GM19328 (cell line): ENCODE data around the gene EFCAB7.

Experiments used
- ATAC-seq: cut with Tn5 transposase; IDR thresholded peaks from one replicate; pipeline ENCODE4 v1.9.1; 2021; ENCODE audit warnings: mild to moderate bottlenecking, moderate library complexity; ENCODE audit not compliant: unreplicated experiment

The EFCAB7 gene, protein sequence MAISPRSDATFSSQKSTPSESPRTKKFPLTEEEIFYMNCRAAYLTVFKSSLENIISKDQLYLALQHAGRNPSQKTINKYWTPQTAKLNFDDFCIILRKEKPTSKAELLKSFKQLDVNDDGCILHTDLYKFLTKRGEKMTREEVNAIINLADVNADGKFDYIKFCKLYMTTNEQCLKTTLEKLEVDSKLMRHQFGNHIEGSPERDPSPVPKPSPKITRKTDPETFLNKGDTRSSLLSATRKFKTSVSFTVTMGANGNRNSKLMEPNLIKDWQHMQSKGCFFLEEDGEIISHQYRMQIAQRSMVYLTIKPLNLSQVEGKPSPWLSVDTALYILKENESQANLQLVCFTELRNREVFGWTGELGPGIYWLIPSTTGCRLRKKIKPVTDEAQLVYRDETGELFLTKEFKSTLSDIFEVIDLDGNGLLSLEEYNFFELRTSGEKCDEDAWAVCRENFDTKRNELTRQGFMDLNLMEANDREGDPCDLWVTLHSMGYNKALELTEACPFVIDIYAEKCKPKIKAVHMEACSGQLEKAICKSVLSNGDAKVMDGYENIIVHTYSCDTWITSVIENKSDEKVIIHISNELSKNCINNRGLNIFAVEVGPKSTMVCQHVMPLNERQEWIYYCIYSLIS

DNA sequence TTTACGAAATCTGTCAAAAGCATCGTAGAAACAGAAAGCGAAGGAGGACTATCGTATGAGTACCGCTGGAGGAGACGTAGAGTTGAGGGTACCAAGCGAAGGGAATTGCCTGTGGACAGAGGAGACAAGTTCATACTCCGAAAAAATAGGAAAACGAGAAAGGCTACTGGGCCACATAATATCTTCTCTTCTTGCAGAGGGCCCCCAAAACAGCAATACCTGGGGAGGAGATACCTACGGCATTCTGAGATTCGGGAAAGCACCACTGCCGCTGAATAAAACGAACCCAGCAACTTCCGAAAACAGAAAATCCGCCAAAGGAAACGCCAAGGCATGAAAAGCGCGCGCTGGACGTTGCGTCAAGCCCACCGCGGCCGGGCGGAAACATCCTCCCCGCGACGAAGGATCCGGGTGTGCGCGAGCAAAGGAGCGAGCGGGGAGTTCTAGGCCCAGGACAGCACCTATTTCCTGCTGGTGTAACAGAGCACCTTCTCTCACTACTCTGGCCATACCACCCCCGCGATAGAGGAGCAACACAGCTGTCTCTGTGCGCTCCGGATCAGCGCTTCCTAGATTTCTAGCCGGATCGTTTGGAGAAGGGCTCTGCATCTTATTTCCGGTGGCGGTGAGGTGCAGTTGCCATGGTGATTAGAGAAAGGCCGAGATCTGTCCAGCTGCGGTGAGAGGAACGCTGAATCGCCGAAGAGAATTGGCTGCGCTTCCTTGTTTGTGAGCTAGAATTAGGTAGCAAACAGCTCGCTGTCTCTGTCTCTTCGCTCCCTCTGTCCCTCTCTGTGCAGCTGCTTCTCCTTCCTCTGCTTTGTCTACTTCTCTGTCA lies at the start of gene EFCAB7, which contains the start of gene ITGB3BP:
Gene EFCAB7, plus strand, starts transcription at position 635 of the 838 bp plus-strand sequence. CDS start 2,048 bp downstream, outside the sequence.
Gene ITGB3BP, minus strand, starts transcription at position 335 of the 838 bp plus-strand sequence. Its CDS starts 92 bp downstream, at position 243.
- ATAC-seq = peak; percentile 84

DNA sequence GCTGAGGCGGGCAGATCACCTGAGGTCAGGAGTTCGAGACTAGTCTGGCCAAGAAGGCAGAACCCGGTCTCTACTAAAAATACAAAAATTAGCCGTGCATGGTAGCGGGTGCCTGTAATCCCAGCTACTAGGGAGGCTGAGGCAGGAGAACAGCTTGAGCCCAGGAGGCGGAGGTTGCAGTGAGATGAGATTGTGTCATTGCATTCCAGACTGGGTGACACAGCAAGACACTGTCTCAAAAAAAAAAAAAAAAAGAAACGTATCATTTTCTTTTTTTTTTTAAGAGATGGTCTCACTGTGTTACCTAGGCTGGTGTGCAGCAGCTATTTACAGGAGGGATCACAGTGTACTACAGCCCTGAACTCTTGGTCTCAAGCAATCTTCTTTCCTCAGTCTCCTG lies 47.6 kb upstream of the EFCAB7 start:
- ATAC-seq = no peak

DNA sequence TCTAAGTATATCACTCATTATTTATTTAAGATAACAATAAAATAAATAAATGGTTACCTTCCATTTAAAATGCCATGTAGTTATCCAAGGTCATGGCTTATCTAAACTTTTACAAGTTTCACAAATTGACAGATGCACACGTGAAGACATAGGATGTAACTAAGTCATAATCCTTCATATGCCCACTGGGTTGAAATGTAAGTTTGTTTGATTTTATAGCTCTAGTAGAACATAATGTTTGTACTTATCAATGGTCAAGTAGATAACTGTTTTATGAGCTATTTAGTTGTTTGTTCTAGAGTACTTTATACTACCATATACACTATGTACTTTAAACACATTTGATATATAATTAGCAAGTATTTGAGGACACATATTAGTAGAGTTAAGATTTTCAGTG lies 43.3 kb upstream of the EFCAB7 start:
- ATAC-seq = no peak

DNA sequence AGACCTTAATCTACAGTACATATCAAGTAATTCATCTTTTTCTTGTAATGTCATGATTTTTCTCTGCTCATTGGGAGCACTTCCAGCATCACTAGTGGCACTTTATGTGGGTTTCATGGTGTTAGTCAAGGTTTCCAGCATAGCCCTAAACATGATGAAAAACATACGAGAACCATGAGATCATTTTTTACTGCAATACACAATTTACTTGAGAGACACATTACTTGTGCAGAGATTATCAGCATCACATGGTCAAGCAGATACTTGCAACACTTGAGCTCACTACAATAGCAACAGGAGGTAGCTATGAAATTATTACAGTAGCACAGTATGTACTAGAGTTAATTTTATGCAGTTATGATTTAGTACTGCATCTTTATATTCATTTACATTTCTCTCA lies 36.7 kb upstream of the EFCAB7 start:
- no peak for ATAC-seq

DNA sequence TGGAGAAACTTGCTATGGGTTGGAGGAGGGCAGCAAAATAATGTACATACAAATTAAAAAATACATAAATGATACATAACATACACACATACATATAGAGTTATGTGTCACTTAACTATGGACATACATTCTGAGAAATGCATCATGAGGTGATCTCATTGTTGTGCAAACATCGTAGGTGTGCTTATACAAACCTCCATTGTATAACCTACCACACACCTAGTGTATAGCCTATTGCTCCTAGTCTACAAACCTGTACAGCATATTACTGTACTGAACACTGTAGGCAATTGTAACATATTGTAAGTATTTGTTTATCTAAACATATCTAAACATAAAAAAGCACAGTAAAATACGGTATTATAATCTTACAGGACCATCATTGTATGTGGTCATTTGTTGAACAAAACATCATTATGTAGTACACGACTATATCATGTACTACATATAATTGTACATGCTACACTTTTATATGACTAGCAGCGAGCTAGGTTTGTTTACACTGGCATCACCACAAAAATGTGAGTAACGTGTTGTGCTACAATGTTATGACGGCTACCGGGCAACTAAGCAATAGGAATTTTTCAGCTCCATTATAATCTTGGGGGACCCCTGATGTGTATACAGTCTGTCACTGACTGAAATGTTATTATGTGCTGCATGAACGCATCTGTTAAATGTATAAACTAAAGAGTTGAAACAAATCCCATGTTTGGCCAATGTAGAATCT lies 35.8 kb upstream of the EFCAB7 start:
- no peak for ATAC-seq

DNA sequence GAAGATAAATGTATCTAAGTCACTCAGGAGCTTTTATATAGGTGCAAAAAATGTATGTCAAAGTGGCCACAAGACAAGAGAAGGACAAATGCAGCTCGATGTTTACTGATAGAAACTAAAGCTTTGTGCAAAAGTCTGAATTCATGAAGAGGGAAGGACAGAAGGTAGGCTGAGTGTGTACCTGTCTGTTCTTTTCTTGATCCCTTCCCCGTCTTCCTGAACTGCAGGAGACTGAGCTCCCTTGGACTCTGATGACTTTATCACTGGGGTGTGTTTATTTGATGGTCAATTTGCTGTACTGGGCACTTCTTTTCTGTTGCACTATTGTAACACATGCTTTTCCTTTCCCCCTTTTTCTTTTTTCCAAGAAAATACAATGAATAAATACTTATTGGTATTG lies 25.7 kb upstream of the EFCAB7 start:
- ATAC-seq = no peak

DNA sequence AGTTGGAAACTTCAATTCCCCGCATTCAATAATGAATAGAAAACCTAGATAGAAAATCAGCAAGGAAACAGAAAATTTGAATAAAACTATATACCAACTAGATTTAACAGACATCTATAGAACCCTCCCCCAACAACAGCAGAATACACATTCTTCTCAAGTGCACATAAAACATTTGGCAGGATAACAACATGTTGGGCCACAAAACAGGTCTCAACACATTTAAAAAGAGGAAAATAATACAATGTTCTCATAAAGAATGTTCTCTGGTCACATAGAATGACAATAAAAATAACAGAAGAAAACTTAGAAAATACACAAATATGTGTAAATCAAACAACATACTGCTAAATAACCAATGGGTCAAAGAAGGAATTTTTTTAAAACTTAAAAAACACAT lies 25.2 kb upstream of the EFCAB7 start:
- ATAC-seq = no peak

DNA sequence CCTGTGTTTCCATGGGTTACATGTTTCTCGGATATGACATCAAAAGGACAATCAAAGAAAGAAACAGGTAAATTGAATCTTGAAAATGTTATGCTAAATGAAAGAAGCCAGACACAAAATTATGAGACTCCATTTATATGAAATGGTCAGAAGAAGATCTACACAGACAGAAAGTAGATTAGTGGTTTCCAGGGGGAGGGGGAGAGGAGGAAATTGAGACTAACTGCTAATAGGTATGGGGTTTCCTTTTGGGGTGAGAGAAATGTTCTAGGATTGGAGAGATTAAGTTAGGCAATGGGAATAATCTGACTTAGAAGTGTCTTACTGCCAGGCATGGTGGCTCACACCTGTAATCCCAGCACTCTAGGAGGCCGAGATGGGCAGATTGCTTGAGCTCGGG lies 22.1 kb upstream of the EFCAB7 start:
- no peak for ATAC-seq

DNA sequence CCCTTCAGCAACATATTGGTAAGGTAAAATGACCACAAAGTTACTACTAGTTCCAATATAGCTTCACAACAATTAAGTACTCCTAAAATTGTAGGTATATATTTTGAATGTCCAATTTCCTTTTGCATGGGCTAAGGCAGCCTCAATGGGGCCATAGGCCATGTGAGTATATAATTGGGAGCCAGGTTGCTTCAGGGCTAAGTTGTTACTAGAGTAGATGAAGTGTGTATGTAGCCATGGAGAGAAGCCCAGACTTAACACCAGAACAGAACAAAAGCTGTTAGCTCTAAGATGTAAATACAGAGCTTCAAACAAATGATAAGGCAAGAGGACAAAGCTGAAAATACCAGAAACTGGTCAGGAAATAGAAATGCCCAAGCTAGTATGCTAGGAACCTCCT lies 16.5 kb upstream of the EFCAB7 start:
- no peak for ATAC-seq

DNA sequence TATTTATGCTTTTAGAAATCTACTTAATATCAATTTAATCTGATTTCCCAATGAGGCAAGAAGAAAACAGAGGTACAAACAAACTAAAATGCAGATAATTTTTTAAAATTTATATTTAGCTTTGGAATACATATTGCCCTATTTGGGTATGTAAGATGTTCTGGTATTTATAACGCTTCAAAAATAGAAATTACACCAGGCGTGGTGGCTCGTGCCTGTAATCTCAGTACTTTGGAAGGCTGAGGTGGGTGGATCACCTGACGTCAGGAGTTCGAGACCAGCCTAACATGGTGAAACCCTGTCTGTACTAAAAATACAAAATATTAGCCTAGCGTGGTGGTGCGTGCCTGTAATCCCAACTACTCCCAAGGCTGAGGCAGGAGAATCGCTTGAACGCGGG lies 13.6 kb upstream of the EFCAB7 start:
- ATAC-seq = no peak

DNA sequence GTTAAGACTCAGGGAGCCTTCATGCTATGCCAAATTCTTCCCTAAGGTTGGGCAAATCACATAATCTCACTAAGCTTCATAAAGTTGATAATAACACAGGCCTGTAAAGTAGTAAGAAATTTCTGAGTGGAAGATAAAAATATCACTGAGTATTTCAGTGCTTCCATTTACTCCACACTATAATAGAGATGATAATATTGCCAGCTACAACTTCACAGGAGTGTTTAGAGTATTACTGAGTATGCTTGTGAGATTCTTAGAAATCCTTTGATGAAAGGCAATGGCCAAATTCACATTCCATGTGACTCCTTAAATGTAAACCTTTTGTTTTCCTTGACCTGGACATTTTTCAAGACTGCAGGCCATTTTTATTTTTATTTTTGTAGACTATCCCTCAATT lies 10.7 kb upstream of the EFCAB7 start:
- ATAC-seq = no peak

DNA sequence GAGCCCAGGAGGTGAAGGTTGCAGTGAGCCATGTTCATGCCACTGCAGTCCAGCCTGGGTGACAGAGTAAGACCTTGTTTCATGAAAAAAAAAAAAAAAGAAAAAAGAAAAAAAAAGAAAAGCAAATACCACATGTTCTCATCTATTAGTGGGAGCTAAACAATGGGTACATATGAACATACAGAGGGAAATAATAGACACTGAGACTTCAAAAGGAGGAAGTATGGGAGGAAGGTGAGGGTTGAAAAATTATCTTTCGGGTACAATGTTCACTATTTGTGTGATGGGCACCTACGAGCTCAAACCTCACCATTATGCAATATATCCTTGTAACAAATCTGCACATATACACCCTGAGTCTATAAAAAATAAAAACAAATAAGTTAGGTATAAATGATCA lies 6.7 kb upstream of the EFCAB7 start:
- no peak for ATAC-seq

DNA sequence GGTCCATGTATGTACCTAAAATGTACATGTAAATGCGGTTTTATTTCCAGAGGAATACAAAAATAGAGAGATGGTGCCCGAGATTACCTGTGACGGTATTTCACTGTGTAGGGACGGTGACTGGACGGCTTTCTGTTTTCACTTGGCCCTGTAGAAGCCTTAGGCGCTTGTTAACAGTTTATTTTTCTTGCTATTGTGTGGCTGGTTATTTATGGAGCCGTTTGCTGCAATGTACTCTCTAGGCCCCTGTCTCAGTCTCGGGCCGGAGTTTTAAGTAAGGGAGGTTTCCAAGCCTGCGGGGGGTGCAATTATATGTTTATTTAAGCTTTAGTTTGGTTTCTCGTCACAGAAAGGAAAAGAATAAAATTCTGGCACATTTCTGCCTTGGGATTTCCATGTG lies 413 bp downstream of the EFCAB7 start:
- ATAC-seq = peak; percentile 11

DNA sequence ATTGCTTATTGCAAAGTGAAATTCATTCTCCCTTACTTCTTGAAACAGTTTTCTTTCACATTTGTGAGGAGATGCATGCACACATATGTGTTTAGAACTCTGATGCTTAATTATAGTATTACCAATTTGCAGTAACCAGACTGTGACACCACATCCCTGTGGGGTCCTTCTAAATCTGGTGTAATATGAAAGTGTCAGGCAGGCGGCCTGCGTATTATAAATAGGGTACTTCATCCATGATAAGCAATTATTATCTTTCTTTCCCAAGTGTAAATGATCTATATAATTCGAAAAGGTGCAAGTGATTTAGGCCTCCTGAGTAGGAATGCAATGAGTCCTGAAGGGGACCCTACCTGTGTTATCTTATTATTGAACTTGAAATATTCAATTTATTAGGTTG lies 876 bp downstream of the EFCAB7 start:
- no peak for ATAC-seq

DNA sequence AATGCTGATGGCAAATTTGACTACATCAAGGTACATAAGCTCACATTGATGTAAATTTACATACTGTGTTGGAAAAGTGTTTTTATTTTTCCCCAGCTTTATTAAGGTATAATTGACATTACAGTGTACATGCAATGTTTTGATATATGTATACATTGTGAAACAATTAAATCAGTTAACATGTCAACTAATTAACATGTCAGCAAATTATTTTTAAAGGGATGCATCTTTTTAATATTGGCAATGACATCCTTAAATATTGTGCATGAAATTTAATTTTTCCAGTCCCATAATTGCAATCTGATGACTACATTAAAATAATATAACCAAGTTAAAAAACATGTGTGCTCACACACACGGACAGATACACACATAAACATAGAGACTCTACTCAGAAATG lies 9.4 kb downstream of the EFCAB7 start:
- no peak for ATAC-seq

DNA sequence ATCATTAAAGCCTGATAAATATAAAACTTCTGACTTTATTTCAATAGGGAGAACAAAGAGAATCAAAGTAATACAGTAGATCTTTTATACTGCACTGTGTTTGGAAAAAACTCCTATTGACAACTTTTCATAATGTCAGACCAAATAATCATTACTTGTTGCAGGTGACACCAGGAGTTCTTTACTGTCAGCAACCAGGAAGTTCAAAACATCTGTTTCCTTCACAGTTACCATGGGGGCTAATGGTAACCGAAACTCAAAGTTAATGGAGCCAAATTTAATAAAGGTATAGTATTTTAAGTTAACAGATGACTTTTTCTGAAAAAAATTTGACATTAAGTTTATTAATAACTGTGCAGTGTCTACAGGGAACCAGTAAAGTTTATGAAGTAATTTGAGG lies 10.6 kb downstream of the EFCAB7 start:
- no peak for ATAC-seq

DNA sequence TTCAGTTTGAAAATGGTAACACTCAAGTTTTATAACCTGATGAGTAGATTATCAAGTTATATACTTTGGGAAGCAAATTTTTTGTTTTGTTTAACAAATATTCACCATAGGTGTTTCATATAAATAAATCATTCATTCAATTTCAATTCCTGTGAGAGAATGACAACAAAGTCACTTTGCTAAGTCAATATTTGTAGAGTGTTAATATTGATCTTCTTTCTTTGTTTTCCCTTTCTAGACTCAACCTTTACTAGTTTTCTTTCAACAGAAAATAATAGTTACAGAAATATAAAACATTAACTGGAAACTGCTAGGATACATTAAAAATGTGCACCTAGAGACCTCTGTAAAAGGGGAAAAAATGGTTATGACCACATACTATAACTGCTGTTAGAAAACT lies 11.1 kb downstream of the EFCAB7 start:
- no peak for ATAC-seq

DNA sequence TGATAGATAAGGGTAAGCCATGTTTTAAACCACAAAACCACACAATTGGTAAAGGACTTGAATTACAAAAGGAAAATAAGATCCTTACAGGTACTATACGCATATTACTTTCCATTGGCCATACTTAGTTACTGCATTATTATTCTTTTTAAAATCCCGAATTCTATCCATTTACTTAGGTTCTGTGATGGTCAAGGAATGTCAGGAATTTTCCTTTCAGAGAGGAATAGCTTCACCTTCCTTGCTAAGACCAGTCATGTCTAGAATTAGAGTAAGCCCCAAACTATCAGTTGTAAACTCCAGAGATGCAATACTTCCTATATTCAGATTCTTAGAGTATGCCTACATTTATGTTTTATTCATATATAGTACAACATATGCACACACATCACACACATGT lies 13.7 kb downstream of the EFCAB7 start:
- ATAC-seq = no peak

DNA sequence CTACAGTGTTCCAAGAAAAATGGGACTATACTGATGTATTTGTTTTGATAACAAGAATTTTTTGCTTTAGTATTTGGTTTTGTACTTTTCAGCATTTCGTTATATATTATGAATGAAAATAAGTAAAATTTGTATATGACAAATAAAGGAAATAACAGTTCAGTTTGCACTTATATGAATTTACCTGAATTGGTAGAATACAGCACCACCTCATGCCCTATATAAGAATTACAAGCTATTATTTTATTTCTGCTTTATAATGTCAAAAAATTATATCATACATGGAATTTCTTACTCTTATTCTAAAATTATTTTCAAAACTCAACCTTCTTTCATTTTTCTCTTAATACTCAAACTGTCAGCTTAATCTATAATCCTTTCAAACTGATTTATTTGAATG lies 14.6 kb downstream of the EFCAB7 start:
- ATAC-seq = no peak

DNA sequence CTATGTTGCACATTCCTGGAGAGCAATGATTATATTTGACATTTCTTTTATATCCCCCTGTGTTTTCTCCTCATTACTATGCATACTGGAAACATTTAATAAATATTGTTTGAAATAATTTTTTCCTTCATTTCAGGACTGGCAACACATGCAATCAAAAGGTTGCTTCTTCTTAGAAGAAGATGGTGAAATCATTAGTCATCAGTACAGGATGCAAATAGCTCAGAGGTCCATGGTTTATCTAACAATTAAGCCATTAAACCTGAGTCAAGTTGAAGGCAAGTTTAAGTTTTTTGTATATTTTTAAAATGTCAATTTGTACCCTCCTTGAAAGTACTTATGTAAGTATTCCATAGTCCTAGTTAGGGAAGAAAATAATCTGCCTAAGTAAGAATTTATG lies 22.5 kb downstream of the EFCAB7 start:
- no peak for ATAC-seq
